Stimulated activated CD8-positive, alpha-beta memory T cell treated with anti-CD3 and anti-CD28 coated beads, Interleukin-2, amount 100 ng/mL, for 1 hour (primary cell): Measurements from ENCODE around the gene CHD6.

Source experiments
- DNase-seq, 2 donors: peaks; one replicate each; pipeline ENCODE4 v3.0.0-alpha.2; 2020; ENCODE audit warnings: low read depth in 2 of 2

Gene CHD6

DNA sequence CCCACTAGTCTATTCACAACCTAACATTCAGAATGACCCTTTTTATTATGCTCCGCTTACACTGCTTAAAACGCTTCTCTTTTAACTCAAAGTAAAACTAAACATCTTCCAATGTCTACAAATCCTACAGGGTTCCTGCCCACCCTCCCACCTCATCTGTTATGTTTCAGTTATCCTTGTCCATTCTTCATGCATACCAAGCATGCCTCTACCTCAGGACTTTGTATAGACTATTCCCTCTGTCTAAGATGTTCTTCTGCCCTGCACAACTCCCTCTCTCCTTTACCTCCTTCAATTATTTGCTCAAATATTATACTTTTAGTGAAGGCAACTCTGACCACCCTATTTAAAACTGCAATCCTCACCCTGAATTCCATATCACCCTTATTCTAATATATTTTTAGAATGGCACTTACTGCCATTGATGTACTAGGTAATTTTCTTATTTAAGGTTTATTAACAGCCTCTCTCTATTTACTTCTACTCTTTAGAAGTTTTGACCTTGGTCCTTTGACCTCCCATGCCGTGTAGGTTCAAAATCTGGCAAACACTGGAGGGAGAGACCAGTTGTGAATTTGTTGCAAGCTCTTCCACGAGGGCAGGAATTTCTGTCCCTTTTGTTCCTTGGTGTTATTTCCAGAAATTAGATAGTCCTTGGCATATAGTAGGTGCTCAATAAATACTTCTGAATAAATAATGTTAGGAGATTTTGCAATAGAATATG is 111.8 kb downstream of the CHD6 start:
- DNase-seq: no peak

DNA sequence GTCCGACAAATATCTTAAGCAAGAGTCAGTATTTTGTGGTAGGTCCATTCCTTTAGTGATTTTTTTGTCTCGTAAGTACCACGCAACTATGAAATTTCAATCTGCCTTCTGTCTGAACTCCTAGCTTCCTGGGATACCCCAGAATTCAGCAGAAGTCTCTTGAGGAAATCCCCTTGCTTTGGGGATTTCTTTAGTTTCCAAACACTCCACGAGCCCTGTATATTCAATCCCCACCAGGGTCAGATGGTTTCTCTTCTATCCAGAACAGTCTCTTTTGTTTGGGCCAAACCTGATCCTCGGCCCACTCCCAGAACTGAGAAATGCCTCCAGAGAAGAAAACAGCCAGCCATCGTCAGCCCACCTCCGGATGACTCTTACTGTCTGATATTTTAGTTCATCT is 113.0 kb downstream of the CHD6 start:
- DNase-seq: no peak

DNA sequence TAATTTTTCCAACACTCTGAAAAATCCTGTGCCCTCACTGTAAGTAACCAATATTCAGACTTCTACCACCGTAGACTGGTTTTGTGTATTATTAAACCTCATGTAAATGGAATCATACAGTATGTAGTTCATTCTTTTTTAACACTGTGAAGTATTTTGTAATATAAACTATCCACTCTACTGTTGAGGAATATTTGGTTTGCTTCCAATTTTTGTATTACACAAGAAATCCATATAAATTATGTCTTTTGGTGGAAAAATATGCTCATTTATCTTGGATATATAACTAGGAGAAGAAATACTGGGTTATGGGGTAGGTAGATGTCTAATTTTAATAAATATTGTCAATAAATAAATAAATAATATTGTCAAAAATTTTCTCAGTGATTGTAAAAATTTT is 116.8 kb downstream of the CHD6 start:
- no peak for DNase-seq

DNA sequence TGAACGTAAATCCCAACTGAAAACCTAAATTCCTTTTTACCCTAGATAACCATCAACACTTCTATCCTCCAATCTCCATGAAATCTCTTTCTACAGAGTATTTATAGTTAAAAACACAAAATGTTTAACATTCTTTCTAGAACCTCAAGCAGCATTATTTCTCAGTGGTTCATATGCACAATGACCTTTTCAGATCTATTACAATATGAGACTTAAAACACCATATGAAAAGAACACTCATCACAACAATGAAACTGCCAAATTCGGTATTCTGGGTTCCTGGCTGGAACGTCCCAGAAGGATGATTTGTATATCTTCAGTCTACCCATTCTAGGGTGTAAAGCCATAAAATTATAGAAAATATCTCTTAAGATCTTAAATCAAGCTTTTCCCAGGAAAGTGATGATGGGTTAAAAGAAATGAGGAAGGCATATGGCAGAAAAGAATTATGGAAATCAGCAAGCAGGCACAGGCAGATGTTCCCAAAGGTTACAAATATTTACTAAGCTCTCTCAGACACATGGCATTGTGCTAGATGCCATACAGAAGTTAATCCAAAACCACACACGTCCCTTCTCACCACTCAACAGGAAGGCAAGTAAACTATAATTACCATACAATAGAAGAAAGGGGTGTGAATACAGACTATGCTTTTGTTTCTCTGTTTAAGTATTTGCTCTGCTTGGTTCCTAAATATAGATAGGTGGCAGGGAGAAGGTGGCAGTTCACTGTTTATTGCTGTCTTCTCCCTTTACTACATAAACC is 118.0 kb downstream of the CHD6 start:
- no peak for DNase-seq

DNA sequence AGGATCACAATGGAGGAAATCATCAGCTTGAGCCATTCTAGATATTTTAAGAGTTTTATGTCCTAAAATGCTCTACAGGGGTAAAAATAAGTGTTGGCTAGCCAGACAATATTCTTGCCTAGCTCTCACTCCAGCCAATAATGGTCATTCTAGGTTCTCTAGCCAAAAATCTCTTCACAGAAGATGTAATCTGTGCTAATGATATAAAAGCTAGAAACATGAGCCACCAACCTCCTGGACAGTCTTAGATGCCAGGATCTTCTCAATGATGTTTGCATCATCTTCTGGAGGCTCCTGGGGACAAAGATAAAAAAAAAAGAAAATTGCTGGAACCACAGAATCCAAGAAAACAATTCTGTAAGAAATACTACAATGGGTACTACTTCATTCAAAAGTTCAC is 119.1 kb downstream of the CHD6 start:
- no peak for DNase-seq

DNA sequence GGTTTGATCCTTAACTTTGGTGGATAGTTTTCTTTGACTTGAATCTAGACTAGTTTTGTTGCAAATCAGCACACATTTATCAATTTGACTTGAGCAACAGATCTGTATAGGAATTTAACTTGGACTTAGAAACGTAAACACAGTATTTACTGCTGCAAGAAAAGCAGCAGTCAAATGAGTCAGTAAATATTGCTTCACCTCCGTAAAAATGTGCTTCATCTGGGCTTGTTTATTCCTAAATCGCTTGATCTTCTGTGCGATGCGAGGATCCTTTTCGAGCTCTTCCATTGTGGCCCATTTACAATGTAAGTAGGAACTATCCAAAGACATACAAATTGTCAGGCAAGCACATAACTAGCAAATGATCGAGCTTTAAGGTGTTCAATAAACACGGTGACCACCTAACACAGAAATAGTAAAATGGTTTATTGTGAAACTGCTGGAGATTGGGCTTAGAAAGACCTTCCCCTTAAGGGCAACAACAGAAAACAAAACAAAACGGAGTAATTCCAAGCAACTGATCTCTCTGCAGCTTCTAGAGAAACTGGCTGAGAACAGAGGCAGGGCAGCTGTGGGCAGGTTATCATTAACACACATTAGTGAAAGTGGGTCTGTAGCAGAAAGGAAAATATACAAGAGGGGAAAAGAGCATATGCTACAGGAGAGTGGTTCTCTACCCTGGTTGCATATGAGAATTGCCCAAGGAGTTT is 120.8 kb downstream of the CHD6 start:
- no peak for DNase-seq

DNA sequence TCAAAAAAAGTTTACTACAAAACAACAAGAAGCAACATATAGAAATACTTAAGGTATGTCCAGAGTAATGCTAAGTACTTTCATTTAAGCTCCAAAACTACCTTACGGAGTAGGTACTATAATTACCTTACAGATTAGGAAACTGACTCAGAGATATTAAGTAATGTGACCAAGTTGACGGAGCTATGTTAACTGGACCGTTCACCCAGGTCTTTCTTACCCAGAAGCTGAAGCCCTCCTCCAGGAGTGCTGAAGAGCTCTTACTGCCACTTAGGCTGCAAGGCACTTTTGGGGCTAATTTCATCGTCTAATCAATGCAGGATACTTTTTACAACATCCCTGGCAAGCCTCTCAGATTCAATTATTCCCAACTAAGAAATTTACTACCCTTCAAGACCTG is 123.7 kb downstream of the CHD6 start:
- DNase-seq: no peak

DNA sequence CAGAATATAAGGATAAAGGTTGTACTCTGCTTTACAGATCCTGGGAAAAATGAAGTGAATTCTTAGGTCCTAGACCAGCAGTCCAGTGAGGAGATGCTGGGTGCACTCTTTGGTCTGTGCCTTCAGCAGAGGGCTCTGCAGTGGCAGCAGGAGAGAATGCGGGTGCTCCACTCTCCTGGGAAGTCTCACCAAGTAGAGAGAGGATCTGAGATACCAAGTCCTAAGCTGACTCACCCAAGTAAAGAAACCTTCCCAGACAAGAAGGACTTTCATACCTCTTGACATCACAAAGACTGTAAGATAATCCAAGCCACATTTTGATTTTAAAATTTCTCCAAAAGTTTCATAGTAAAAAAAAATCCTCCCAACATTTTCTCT is 134.6 kb downstream of the CHD6 start:
- DNase-seq: no peak

DNA sequence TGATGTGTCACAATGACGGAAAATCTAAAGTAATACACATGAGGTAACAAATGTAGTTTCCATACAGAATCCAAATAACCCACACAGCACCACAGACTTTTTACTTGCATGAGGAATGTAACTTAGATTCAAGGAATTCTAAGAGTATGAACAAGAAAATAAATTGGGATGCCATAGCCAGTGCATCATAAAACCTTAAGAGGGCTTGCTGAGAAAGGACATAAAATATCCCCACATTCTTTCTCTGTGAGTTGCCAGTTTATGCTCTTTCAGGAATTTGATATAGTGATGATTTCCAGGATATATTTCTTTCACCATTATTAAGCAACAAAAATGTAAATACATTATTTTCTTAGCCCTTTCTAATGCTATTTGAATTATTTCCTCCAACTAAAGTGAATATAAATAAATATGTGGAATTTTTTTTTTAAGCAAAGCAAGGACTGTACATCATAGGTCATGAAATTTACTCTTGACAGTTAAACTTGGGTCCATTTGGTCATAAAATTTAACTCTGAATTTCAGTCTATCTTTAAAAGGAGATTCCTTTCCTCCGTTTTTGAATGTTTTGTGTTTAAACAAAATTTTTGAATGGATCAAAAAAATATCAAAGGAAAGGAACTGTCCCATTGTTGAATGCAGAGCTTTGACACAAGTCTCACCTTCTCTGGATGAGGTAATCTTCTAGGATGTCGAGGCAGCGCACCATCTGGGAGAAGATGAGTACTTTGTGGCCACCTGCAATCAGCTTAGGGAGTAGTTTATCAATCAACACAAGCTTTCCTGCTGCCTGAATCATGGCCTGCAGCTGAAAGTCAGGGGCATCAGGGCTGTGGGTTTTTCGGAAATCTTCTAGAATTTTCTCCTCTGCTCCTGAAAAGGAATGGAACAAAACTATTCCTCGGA is 135.3 kb downstream of the CHD6 start:
- DNase-seq: no peak

DNA sequence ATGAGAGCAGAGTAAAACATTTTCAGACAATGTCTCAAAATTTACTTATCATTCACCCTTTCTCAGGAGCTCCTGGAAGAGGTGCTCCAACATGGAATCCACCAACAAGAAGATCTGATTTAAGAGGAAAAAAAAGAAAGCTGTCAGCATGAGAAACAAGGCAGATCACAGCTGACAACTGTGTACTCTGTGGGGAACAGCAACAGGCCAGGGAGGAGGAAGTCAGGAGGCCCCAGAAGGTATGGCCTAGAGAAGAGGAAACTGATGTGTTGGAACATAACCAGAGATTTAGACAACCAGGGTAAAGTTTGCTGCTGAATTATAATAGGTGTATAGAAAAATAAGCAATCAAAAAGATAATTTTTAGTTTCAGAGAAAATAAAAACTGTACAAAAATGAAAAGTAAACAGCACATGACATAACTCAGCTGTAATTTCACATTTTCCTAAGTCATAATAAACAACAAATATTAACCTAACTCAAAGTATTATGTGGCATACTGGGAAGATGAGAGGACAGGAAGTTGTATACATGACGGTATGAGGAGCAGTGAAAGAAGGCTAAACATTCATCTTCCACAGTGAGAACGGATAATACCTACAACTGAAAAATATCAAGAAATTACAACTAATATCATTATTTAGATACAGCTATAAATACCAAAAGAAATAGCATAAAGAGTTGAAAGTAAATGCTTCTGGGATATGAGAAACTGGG is 138.0 kb downstream of the CHD6 start:
- DNase-seq: no peak

DNA sequence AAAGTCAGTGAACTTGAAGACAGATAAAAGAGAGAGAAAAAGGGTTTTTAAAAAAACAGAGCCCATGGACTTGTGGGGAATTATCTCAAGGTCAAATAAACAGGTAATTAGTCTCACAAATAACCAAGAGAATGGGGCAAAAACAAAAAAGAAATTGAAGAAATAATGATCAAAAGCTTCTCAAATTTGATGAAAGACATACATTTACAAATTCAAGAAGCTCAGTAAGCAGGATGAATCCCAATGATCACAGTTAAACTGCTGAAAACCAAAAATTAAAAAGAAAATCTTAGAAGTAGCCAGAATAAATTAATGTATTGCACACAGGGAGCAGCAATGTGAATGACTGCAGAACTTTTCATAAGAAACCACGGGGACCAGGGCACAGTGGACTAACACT is 139.1 kb downstream of the CHD6 start:
- DNase-seq: no peak

DNA sequence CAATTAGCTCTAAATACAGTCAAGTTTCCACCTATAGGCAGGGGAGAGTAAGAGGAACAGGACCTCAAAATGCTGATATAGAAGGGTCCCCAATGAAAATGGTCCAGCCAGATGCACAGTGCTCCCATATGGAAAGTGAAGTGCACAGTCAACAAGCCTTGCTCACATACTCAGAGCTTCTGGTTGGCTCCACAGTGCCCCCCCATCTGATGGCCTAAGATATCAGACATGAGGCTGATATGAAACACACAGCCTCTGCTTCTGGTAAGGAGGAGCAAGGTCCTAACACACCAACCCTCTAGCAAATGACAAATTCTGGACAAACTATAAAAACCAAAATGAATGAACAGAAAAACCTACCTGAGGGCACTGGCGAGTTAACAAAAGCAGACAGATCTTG is 140.2 kb downstream of the CHD6 start:
- no peak for DNase-seq

DNA sequence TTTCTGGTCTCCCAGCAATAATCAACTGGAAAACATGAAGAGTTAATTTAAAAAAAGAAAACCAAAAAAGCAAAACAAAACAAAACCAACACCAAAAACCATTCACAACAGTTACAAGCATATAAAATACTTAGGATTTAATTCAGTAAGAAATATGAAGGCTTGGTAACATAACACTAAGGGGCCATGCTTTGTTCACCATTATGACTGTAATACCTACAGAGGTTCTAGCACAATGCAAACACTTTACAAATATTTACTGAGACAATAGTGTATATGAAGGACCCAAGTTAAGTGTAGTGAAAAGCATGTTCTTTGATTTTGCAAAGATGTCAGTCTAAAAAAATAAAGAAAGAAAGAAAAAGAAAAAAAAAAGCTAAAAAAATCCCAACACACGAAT is 141.7 kb downstream of the CHD6 start:
- no peak for DNase-seq

DNA sequence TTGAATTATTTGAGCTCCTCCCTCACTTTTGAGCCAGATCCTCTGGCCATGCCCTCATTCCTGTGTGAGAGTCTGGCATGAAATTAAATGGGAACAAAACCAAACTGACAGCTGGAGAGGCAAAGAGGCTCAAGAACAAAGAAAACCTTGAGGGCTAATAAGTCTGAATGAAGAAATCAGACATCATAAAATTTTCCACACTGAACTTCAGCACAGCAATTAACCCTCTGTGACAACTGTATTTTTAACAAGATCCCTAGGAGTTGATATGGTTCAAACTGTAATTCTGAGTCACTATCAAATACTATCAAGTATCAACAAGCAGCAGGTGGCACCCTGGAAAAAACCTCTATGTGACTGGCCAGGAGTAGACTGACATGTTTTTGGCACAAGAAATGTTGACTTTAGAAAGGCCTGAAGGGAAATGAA is 142.2 kb downstream of the CHD6 start:
- DNase-seq: no peak

DNA sequence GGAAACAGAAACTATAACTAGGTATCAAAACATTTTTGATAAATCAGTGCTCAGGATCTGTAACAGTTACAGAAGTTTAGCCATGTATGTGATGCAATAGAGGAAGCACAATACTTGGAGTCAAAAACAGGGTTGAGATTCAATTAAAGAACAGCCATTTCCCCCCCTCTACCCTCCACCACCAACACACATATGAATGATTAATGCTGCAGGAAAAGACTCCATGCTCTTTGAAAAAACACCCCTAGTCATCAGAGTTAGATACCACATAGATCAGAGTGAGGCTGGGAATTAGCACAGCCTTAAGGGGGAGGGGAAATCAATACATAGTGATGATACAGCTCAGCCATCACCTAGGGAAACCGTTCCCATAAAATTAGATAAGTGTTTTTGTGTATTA is 142.7 kb downstream of the CHD6 start:
- DNase-seq: no peak

DNA sequence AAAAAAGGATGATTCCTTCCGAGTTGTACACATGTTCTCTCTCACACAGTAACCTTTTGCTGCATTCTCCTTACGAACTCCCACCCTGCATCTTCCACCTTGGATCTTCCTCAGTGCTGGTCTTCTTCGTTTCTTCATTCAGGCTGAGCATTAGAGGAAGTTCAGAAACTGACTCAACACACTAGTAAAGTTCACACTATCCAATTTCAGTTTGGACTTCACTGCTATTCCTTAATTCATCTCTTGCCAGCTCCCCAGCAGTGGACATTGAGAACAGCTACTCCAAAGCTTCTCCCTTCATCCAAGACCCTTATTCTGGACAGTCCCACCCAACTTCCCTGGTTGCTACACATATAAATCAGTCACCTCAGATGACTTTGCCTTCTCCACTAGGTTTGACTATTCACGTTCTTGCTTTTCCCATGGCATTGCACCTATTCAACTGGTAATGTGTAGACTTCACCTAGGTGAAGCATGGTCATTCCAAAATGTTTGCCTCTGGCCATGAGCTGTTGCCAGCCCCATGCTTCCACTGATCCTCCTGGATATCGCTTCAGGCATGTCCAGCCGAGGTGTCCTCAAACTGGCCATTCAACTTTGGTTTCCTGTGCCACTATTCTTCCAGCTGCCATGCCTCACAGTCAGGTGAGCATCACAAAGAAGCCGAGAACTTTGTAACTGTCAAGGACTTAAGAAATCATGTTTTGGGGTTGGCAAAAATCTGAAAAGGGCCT is 147.6 kb downstream of the CHD6 start:
- no peak for DNase-seq

DNA sequence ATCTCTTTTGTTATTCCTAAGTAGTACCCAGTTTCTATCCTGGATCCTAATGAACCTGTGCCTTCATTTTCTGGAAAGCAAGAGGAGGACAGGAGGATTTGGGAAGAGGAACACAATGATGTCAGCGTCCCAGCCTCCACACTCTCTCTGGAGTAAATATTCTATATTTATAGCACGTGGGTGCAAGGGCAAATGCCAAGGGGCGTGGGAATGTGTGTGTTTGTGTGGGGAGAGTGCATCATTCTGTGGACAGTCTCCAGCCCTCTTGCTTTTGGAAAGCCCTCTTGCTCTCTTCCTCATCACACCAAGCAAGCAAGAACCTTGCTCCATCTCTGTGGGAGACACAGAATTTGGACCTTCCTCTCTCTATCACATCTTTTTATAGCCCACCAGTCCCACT is 148.3 kb downstream of the CHD6 start:
- DNase-seq: no peak

DNA sequence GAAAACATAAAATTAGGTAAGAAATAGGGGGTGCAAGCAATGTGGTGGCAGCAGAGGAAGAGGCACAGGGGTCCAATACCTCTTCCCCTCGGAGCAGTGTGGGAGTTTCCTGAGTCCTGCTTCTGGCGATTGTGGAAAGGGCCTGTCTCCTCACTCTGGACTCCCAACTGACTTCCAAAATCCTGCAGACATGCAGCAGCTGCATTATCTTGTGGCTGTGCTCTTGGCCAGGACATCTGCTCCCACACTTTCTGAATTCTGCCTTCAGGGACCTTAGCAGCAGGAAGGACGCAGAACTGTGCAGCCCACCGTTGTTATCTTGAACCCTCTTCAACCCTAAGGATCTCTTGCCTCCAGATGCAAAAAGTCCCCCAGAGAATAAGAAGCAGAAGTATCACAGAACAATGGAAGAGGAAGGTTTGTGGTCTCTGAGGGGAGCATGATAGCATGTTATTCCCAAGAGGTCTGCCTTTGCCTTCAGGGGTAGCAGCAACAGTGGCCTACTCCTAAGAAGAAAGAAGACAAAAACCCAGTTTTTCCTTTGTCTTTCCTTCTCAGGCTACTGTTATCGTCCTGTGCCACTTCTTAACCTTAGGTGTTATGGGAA is 149.1 kb downstream of the CHD6 start:
- DNase-seq: no peak

DNA sequence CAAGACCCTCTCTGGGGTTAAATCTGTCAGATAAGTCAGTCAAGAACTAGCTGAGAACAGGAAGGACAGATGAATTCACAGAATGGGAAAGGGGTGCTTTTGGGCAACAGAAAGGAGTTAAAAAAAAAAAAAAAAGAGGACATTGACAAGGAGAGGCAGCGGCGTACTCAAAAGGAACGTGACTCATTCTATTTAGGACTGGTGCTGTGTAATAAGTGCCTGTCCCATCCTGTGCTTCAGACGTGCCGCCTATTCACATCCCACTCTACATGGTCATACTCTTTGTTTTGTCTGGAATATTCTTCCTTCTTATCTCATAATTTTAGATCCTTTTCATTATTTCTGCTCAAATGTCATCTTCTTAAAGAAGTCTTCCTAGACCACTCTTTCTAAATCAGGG is 150.5 kb downstream of the CHD6 start:
- no peak for DNase-seq

DNA sequence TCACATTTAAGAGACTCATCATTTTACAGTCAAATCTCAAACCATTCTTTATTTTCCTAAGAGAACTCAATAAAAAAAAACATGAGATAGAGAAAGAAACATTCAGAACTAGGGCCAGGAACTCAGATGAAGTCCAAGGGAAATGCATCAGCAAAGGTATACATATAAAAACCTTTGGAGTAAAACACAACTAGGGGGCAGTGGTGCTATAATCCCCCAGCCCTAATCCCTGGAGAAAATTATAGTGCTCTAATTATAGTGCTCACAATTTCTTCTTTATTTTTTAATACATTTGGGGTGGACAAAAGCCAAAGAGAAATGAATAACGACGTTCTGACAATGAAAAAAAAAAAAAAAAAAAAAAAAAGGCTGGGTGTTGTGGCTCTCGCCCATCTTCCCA is 151.0 kb downstream of the CHD6 start:
- no peak for DNase-seq
